PFSK-1 (cell line): Measurements from ENCODE around the gene PBOV1.

Experiments used
- FOXP2 ChIP-seq: optimal IDR thresholded peaks from 2 replicates; pipeline ENCODE3; 2011; ENCODE audit warnings: borderline replicate concordance, control low read depth, inconsistent platforms; ENCODE audit not compliant: insufficient read depth; ENCODE audit errors: extremely low read length, extremely low read depth
- POLR2AphosphoS5 ChIP-seq: IDR thresholded peaks from 2 replicates; pipeline ENCODE4 v1.6.1; 2012; ENCODE audit warnings: low read depth, mild to moderate bottlenecking, control low read depth, low read length, moderate library complexity
- TAF1 ChIP-seq: IDR thresholded peaks from 2 replicates; pipeline ENCODE4 v1.6.1; 2012; ENCODE audit warnings: low read length, control low read depth, borderline replicate concordance; ENCODE audit not compliant: insufficient read depth
- TF ChIP-seq, protein P1 (sequence below), 2 experiments: IDR thresholded peaks; 2 replicates each; pipeline versions ENCODE4 v1.6.1 to v1.8.0; 2011 to 2012; ENCODE audit warnings: low read depth in 2 of 2, low read length in 2 of 2, control low read depth in 1 of 2, inconsistent platforms in 1 of 2, mild to moderate bottlenecking in 1 of 2, moderate library complexity in 1 of 2; ENCODE audit not compliant: insufficient read depth in 1 of 2

DNA sequence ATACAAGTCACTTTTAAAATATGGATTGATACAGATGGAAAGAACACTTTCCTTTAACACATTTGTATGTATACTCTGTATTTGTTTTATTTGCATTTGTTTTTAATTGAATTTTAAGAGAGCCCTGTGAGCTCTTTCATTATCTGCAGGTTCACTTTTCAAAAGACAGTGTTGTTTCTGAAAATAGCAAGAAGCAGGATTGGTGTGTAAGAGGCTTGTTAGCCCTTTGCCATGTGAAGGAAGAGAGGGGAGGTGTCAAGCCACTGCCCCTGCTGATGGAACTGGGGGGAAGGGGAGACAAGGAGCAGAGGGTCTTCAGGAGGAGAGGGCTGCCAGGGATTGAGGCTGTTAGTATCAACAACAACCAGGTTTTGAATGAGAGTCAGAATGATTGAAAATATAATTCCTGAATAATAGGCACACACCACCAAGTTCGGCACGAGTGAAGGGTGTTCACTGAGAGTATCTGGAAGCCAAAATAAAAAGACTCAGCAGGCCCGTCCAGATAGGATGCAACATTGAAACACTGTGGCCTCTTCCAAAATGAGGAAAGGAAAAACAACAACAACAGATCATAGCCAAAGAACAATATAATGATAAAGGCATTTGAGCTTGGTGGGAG, 12.6 kb upstream of the PBOV1 start:
- TF ChIP-seq POLR2AphosphoS5 = no peak
- TF ChIP-seq, protein P1, sequence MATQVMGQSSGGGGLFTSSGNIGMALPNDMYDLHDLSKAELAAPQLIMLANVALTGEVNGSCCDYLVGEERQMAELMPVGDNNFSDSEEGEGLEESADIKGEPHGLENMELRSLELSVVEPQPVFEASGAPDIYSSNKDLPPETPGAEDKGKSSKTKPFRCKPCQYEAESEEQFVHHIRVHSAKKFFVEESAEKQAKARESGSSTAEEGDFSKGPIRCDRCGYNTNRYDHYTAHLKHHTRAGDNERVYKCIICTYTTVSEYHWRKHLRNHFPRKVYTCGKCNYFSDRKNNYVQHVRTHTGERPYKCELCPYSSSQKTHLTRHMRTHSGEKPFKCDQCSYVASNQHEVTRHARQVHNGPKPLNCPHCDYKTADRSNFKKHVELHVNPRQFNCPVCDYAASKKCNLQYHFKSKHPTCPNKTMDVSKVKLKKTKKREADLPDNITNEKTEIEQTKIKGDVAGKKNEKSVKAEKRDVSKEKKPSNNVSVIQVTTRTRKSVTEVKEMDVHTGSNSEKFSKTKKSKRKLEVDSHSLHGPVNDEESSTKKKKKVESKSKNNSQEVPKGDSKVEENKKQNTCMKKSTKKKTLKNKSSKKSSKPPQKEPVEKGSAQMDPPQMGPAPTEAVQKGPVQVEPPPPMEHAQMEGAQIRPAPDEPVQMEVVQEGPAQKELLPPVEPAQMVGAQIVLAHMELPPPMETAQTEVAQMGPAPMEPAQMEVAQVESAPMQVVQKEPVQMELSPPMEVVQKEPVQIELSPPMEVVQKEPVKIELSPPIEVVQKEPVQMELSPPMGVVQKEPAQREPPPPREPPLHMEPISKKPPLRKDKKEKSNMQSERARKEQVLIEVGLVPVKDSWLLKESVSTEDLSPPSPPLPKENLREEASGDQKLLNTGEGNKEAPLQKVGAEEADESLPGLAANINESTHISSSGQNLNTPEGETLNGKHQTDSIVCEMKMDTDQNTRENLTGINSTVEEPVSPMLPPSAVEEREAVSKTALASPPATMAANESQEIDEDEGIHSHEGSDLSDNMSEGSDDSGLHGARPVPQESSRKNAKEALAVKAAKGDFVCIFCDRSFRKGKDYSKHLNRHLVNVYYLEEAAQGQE (IDR thresholded peaks at IDR 0.05; ENCODE audit: insufficient read depth in 1 of 2, low read depth in 2 of 2, low read length in 2 of 2) = no peak
- no peak for TF ChIP-seq FOXP2
- no peak for TF ChIP-seq TAF1
